Lower leg skin (tissue), 4 donors: ENCODE measurements around the gene SLC6A18. TPM values are rescaled to one million over a fixed set of nuclear protein-coding genes. Genes with fewer than 3 reads are reported as not detected.

Source experiments
- DNase-seq, 2 donors: peaks; one replicate each; pipeline ENCODE4 v3.0.0-alpha.2; 2019; ENCODE audit warnings: low spot score in 2 of 2
- H3K4me3 ChIP-seq: fragments of 200-600 bp; sonication (generic); 2 replicates; pipeline ENCODE4 v1.5.1; 2017; ENCODE audit warnings: mild to moderate bottlenecking, low read depth; ENCODE audit not compliant: poor library complexity, severe bottlenecking
- POLR2A ChIP-seq, 2 donors: fragments of 450-650 bp; IDR thresholded peaks; one replicate each; pipeline ENCODE4 v1.6.1; 2016 to 2017; ENCODE audit warnings: antibody characterized with exemption in 2 of 2, mild to moderate bottlenecking in 1 of 2, moderate library complexity in 1 of 2
- WGBS, 2 donors: methylation state at CpG; one replicate each; pipeline ENCODE4 v1.1.5; 2018; 5-methylcytosine and 5-hydroxymethylcytosine counted together
- intact Hi-C: fragments of 100-400 bp; cut with DNase I; formaldehyde crosslinking; loops from one replicate; pipeline ENCODE4 v1.15.0; 2023; ENCODE audit warnings: low total_unique reads
- total RNA-seq, 4 donors: library from RNA; depleted of rRNA; stranded (reverse); fragments of >200 nt; gene quantifications; one replicate each; pipeline ENCODE4 v1.1.0, GENCODE V29; 2016
- TF ChIP-seq, protein P1 (sequence below), 3 donors: fragments of 450-650 bp; IDR thresholded peaks; one replicate each; pipeline ENCODE4 v1.5.1; 2016; ENCODE audit warnings: antibody characterized with exemption in 3 of 3, mild to moderate bottlenecking in 3 of 3, moderate library complexity in 2 of 3

Gene SLC6A18
- total RNA-seq, 4 donors from 2014 or later, result not detected

GRCh38 chr5:1249366-1250280, 24.4 kb downstream of the SLC6A18 start:
- WGBS, 2 donors, result 70 to 75% methylated on average over 29 of the region's 29 CpGs
- no peak for DNase-seq
- TF ChIP-seq, protein P1, sequence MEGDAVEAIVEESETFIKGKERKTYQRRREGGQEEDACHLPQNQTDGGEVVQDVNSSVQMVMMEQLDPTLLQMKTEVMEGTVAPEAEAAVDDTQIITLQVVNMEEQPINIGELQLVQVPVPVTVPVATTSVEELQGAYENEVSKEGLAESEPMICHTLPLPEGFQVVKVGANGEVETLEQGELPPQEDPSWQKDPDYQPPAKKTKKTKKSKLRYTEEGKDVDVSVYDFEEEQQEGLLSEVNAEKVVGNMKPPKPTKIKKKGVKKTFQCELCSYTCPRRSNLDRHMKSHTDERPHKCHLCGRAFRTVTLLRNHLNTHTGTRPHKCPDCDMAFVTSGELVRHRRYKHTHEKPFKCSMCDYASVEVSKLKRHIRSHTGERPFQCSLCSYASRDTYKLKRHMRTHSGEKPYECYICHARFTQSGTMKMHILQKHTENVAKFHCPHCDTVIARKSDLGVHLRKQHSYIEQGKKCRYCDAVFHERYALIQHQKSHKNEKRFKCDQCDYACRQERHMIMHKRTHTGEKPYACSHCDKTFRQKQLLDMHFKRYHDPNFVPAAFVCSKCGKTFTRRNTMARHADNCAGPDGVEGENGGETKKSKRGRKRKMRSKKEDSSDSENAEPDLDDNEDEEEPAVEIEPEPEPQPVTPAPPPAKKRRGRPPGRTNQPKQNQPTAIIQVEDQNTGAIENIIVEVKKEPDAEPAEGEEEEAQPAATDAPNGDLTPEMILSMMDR (IDR thresholded peaks at IDR 0.05), result no peak
- no peak for TF ChIP-seq POLR2A (IDR thresholded peaks at IDR 0.05)
- H3K4me3 ChIP-seq, result no peak overlapping the region
- intact Hi-C loops, result no loop called here

DNA sequence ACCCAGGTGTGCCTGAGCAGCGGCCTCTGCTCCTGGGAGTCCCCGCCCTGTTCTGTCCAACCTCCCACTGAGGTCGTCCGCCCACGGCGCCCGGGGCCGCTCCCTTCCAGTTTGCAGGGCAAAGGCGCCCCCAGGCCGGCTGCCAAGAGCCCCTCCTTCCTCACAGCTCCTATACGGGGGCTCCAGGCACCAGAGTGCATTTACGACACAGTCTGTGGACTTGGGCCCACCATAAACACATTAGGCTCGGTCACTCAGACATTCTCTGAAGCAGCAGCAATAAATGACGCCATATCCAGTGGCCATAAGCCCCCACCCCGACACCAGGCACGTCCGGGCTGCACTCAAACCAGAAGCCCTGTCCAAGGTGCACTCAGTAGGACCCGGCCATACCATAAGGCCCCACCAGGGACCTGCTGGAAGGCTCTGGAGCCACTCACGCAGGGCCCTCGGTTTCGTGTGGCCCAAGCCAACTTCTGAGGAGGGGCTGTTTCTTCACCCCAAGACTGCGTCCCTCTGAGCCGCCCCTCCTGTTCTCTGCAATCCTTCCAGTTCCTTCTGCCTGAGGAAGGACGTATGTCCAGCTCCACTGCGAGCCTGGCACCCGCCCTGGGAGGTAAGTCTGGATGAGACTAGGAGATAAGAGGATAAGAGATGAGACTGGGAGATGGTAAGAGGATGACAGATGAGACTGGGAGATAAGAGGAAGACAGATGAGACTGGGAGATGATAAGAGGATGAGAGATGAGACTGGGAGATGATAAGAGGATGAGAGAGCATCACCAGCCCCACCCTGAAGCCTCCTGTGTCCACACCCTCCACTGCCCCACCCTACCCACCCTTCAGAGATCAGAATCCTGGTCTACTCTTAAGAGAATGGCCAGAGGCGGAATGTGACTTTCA, 26.7 kb downstream of the SLC6A18 start:
- no peak overlapping the region for H3K4me3 ChIP-seq
- intact Hi-C loops, result no loop called here
- WGBS, 2 donors, result 44 to 50% methylated on average over 26 to 27 of the region's 27 CpGs
- TF ChIP-seq, protein P1 (IDR thresholded peaks at IDR 0.05), result no peak
- no peak for TF ChIP-seq POLR2A (IDR thresholded peaks at IDR 0.05)
- DNase-seq, result no peak

- WGBS, 2 donors, result 85 to 93% methylated on average over 9 of the region's 9 CpGs
- intact Hi-C loops, result no loop called here
- TF ChIP-seq, protein P1 (IDR thresholded peaks at IDR 0.05), result no peak
- TF ChIP-seq POLR2A (IDR thresholded peaks at IDR 0.05), result no peak
- no peak for DNase-seq
- no peak overlapping the region for H3K4me3 ChIP-seq
Measured at GRCh38 chr5:1252681-1253080, 27.5 kb downstream of the SLC6A18 start.

DNA sequence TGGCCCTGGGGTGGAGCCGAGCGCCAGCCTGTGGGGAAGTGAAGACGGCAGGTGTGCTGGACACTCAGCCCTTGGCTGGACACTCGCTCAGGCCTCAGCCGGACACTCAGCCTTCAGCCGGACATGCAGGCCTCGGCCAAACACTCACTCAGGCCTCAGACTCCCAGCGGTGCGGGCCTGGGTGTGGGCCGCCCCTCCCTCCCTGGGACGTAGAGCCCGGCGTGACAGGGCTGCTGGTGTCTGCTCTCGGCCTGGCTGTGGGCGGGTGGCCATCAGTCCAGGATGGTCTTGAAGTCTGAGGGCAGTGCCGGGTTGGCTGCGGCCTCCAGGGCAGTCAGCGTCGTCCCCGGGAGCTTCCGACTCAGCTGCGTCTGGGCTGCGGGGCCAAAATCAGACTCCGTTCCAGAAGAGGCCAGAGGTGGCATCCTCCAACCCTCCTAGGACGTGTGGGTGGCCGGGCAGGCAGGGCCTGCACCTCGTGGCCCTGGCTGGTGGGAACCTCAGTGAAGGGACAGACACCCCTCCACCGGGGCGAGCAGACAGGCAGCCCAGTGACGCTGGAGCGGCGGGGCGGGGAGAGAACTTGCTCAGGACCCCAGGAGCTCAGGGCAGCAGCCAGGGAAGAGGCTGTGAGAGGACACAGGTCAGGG, 28.4 kb downstream of the SLC6A18 start:
- TF ChIP-seq, protein P1 (IDR thresholded peaks at IDR 0.05), result no peak
- TF ChIP-seq POLR2A (IDR thresholded peaks at IDR 0.05), result no peak
- no peak overlapping the region for H3K4me3 ChIP-seq
- DNase-seq, result no peak
- intact Hi-C loops, result no loop called here
- 83 to 86% methylated on average over 22 to 32 of the region's 33 CpGs for WGBS, 2 donors

DNA sequence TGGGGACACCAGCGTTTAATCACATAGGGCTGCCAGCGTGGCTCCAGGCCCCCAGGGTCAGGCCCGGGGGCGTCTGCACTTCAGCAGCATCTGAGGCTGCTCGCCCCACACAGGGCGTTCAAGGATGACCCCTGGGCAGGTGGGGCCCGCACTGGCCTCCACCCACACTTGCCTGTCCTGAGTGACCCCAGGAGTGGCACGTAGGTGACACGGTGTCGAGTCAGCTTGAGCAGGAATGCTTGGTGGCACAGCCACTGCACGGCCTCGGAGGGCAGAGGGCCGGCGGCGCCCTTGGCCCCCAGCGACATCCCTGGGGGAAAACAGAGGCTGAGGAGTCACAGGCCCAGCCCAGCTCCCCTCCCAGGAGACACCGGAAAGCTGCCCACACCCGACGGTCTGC, 29.0 kb downstream of the SLC6A18 start:
- no peak overlapping the region for H3K4me3 ChIP-seq
- no peak for DNase-seq
- TF ChIP-seq, protein P1 (IDR thresholded peaks at IDR 0.05), result no peak
- no peak for TF ChIP-seq POLR2A (IDR thresholded peaks at IDR 0.05)
- WGBS, 2 donors, result 85 to 87% methylated on average over 12 to 19 of the region's 19 CpGs
- intact Hi-C loops, result no loop called here
